Suprapubic skin (tissue), 4 donors: Measurements from ENCODE around the gene MLPH. TPM values are rescaled to one million over a fixed set of nuclear protein-coding genes. Genes with fewer than 3 reads are reported as not detected.

Experiments
- DNase-seq, 2 donors: peaks; one replicate each; pipeline ENCODE4 v3.0.0-alpha.2; 2019; ENCODE audit warnings: low spot score in 2 of 2
- H3K27ac ChIP-seq: fragments of 200-600 bp; sonication (generic); one replicate; pipeline ENCODE4 v1.5.1; 2019
- H3K27me3 ChIP-seq: fragments of 200-600 bp; sonication (generic); one replicate; pipeline ENCODE4 v1.5.1; 2019
- H3K36me3 ChIP-seq: fragments of 200-600 bp; sonication (generic); one replicate; pipeline ENCODE4 v1.5.1; 2019
- H3K4me1 ChIP-seq: fragments of 200-600 bp; sonication (generic); one replicate; pipeline ENCODE4 v1.5.1; 2019
- H3K4me3 ChIP-seq: fragments of 200-600 bp; sonication (generic); one replicate; pipeline ENCODE4 v1.5.1; 2019; ENCODE audit warnings: mild to moderate bottlenecking
- H3K9me3 ChIP-seq: fragments of 200-600 bp; sonication (generic); one replicate; pipeline ENCODE4 v1.5.1; 2019
- EP300 ChIP-seq: sonication (generic); formaldehyde crosslinking; IDR thresholded peaks from one replicate; pipeline ENCODE4 v1.6.1; 2017; ENCODE audit warnings: antibody characterized with exemption
- POLR2A ChIP-seq, 2 donors: fragments of 450-650 bp; IDR thresholded peaks; one replicate each; pipeline ENCODE4 v1.6.1; 2017; ENCODE audit warnings: antibody characterized with exemption in 2 of 2, mild to moderate bottlenecking in 2 of 2, moderate library complexity in 2 of 2
- POLR2AphosphoS5 ChIP-seq, 3 donors: sonication (generic); formaldehyde crosslinking; IDR thresholded peaks; one replicate each; pipeline ENCODE4 v1.6.1; 2017; ENCODE audit warnings: antibody characterized with exemption in 3 of 3
- WGBS: methylation state at CpG from one replicate; pipeline ENCODE4 v1.1.5; 2018; 5-methylcytosine and 5-hydroxymethylcytosine counted together
- total RNA-seq, 4 donors: library from RNA; depleted of rRNA; stranded (reverse); fragments of >200 nt; gene quantifications; one replicate each; pipeline ENCODE4 v1.1.0, GENCODE V29; 2016
- TF ChIP-seq, protein P1 (sequence below), 2 donors: fragments of 200-600 bp in 1 of 2; fragments of 450-650 bp in 1 of 2; sonication (generic) in 1 of 2; IDR thresholded peaks; one replicate each; pipeline ENCODE4 v1.5.1; 2016 to 2019; ENCODE audit warnings: antibody characterized with exemption in 2 of 2, mild to moderate bottlenecking in 1 of 2, moderate library complexity in 1 of 2

The MLPH gene
- total RNA-seq, 4 donors from 2014 or later = 8.8 to 41.1 (median 24.4) TPM

GRCh38 chr2:237527233-237527632, 40.2 kb downstream of the MLPH start:
- H3K27me3 ChIP-seq = no peaks in the 10 kb centered on the region
- DNase-seq = no peak
- H3K4me1 ChIP-seq = no peaks in the 10 kb centered on the region
- TF ChIP-seq, protein P1, sequence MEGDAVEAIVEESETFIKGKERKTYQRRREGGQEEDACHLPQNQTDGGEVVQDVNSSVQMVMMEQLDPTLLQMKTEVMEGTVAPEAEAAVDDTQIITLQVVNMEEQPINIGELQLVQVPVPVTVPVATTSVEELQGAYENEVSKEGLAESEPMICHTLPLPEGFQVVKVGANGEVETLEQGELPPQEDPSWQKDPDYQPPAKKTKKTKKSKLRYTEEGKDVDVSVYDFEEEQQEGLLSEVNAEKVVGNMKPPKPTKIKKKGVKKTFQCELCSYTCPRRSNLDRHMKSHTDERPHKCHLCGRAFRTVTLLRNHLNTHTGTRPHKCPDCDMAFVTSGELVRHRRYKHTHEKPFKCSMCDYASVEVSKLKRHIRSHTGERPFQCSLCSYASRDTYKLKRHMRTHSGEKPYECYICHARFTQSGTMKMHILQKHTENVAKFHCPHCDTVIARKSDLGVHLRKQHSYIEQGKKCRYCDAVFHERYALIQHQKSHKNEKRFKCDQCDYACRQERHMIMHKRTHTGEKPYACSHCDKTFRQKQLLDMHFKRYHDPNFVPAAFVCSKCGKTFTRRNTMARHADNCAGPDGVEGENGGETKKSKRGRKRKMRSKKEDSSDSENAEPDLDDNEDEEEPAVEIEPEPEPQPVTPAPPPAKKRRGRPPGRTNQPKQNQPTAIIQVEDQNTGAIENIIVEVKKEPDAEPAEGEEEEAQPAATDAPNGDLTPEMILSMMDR (IDR thresholded peaks at IDR 0.05) = no peak
- TF ChIP-seq EP300 (no peak), POLR2AphosphoS5 (IDR thresholded peaks at IDR 0.05) (no peak), POLR2A (IDR thresholded peaks at IDR 0.05) (no peak)
- H3K9me3 ChIP-seq = no peaks in the 10 kb centered on the region
- H3K36me3 ChIP-seq = peaks cover 8% of the 10 kb centered on the region
- H3K4me3 ChIP-seq = no peak overlapping the region
- H3K27ac ChIP-seq = no peak overlapping the region
- 93% methylated on average over 11 of the region's 11 CpGs for WGBS

- Histone ChIP-seq H3K27ac (no peak overlapping the region), H3K9me3 (no peaks in the 10 kb centered on the region), H3K4me1 (no peaks in the 10 kb centered on the region), H3K36me3 (peaks cover 8% of the 10 kb centered on the region), H3K27me3 (no peaks in the 10 kb centered on the region), H3K4me3 (no peak overlapping the region)
- no peak for DNase-seq
- WGBS = 94% methylated on average over 5 of the region's 5 CpGs
- TF ChIP-seq EP300 (no peak), POLR2AphosphoS5 (IDR thresholded peaks at IDR 0.05) (no peak), POLR2A (IDR thresholded peaks at IDR 0.05) (no peak)
- TF ChIP-seq, protein P1 (IDR thresholded peaks at IDR 0.05) = no peak
Observed at GRCh38 chr2:237527766-237528165, 40.7 kb downstream of the MLPH start.

GRCh38 chr2:237529452-237530402, 42.7 kb downstream of the MLPH start:
- H3K9me3 ChIP-seq = no peaks in the 10 kb centered on the region
- H3K4me1 ChIP-seq = no peaks in the 10 kb centered on the region
- TF ChIP-seq POLR2A (IDR thresholded peaks at IDR 0.05) = no peak
- TF ChIP-seq POLR2AphosphoS5 (IDR thresholded peaks at IDR 0.05) = no peak
- TF ChIP-seq, protein P1 (IDR thresholded peaks at IDR 0.05) = no peak
- TF ChIP-seq EP300 = no peak
- DNase-seq = no peak
- no peaks in the 10 kb centered on the region for H3K27me3 ChIP-seq
- H3K4me3 ChIP-seq = no peak overlapping the region
- no peak overlapping the region for H3K27ac ChIP-seq
- 84% methylated on average over 17 of the region's 19 CpGs for WGBS
- H3K36me3 ChIP-seq = peaks cover 8% of the 10 kb centered on the region

GRCh38 chr2:237530472-237531433, 43.7 kb downstream of the MLPH start:
- Histone ChIP-seq H3K4me3 (no peak overlapping the region), H3K36me3 (peaks cover 4% of the 10 kb centered on the region), H3K9me3 (no peaks in the 10 kb centered on the region), H3K4me1 (no peaks in the 10 kb centered on the region), H3K27ac (no peak overlapping the region), H3K27me3 (no peaks in the 10 kb centered on the region)
- TF ChIP-seq, protein P1 (IDR thresholded peaks at IDR 0.05) = no peak
- TF ChIP-seq POLR2AphosphoS5 (IDR thresholded peaks at IDR 0.05) = no peak
- no peak for TF ChIP-seq EP300
- no peak for TF ChIP-seq POLR2A (IDR thresholded peaks at IDR 0.05)
- WGBS = 97% methylated on average over 6 of the region's 12 CpGs
- DNase-seq = no peak
